ENCODE measurements around the gene BEGAIN. TPM values are rescaled to one million over a fixed set of nuclear protein-coding genes. Genes with fewer than 3 reads are reported as not detected.

BEGAIN gene, protein sequence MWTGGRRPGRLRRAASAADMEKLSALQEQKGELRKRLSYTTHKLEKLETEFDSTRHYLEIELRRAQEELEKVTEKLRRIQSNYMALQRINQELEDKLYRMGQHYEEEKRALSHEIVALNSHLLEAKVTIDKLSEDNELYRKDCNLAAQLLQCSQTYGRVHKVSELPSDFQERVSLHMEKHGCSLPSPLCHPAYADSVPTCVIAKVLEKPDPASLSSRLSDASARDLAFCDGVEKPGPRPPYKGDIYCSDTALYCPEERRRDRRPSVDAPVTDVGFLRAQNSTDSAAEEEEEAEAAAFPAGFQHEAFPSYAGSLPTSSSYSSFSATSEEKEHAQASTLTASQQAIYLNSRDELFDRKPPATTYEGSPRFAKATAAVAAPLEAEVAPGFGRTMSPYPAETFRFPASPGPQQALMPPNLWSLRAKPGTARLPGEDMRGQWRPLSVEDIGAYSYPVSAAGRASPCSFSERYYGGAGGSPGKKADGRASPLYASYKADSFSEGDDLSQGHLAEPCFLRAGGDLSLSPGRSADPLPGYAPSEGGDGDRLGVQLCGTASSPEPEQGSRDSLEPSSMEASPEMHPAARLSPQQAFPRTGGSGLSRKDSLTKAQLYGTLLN
- total RNA-seq (2022): 3.6 and 7.0 TPM in 2 replicates
- Bru-seq, nascent RNA: percentile 34 among the genes with signal in this experiment
- percentile 43 among the genes with signal in this experiment for BruChase-seq, experiment 1, labeled RNA remaining after a 6-hour chase
- BruChase-seq, experiment 2, labeled RNA remaining after a 2-hour chase: percentile 40 among the genes with signal in this experiment
- long read RNA-seq, partial matches to known transcripts: 1 of 12 reads
- long read RNA-seq, other reads (novel, unspliced or antisense): 6 of 12 reads

DNA sequence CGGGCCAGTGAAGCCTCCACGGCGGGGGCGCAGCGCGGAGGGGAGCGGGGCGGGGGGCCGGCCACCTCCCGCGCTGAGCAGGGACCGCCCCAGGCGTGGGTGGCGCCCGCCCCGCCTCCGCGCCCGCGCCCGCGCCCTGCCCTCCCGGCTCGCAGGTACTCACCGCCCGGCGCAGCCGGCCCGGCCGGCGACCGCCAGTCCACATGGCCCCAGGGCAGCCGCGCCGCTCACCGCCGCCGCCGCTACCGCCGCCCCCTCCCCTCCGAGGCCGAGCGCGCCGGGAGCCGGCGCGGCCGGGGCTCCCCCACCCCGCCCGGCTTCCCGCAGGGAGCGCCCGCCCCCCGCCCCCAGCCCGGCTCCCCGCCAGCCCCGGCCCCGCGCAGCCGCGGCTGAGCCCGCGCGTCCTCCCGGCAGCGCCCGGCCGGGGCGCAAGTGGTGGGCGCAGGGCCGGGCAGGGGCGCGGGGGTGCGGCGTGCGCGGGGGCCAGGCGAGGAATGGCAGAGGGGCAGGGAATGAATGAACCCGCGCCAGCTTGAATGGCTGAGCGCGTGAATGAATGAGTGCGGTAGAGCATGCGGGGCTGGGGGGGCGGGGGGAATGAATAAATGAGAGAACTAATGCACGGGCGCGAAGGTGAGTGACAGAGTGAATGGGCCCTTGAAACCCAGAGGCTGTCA is at the start of gene BEGAIN:
Gene BEGAIN, minus strand, starts transcription at position 332 of the 677 bp plus-strand sequence. Its CDS starts 127 bp downstream, at position 205.
- DNase-seq (ENCODE audit: unreplicated experiment): no peak
- Mint-ChIP-seq H3K27me3 (ENCODE audit: insufficient read depth, unreplicated experiment) (peaks cover 7% of the 10 kb centered on the region), H3K27ac (ENCODE audit: low read depth, unreplicated experiment) (no peak within 1 kb of the TSS), H3K4me3 (ENCODE audit: unreplicated experiment) (peak within 1 kb of the TSS; percentile 70), H3K4me1 (ENCODE audit: insufficient read depth, unreplicated experiment) (no peaks in the 10 kb centered on the region), H3K36me3 (ENCODE audit: insufficient read depth, unreplicated experiment) (peaks cover 6% of the 10 kb centered on the region), H3K9me3 (ENCODE audit: unreplicated experiment) (no peaks in the 10 kb centered on the region)
- intact Hi-C loops (cut with micrococcal nuclease): no loop called here
- TF ChIP-seq, protein P1, sequence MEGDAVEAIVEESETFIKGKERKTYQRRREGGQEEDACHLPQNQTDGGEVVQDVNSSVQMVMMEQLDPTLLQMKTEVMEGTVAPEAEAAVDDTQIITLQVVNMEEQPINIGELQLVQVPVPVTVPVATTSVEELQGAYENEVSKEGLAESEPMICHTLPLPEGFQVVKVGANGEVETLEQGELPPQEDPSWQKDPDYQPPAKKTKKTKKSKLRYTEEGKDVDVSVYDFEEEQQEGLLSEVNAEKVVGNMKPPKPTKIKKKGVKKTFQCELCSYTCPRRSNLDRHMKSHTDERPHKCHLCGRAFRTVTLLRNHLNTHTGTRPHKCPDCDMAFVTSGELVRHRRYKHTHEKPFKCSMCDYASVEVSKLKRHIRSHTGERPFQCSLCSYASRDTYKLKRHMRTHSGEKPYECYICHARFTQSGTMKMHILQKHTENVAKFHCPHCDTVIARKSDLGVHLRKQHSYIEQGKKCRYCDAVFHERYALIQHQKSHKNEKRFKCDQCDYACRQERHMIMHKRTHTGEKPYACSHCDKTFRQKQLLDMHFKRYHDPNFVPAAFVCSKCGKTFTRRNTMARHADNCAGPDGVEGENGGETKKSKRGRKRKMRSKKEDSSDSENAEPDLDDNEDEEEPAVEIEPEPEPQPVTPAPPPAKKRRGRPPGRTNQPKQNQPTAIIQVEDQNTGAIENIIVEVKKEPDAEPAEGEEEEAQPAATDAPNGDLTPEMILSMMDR (IDR thresholded peaks at IDR 0.05; ENCODE audit: unreplicated experiment): no peak
- ChIA-PET CTCF (no interaction called here), POLR2A (interaction anchor here (0.6 kb wide), 1 partner anchor 52 kb away, joined by 3 read pairs; no protein-coding TSS in a partner anchor)
- BruUV-seq (replicated peaks): no TSS peak

DNA sequence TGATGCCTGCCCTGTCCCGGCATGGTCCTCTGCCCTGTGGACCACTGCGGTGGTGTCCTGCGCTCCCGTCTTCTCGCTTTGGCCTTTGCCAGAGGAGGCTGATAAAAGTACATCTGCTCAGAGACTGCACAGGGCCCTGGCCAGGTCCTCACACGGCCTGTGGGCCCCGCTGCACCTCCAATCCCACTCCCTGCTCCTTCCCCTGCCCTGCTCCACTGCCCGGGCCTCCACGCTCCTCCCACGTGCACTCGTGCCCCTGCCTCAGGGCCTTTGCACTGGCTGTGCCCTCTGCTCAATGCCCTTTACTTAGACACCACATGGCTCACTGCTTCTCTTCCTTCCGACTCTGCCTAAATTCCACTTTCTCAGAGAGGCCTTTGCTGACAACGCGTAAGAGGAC is 49.3 kb upstream of the BEGAIN start:
- peaks cover 4% of the 10 kb centered on the region for H3K4me1 Mint-ChIP-seq (ENCODE audit: insufficient read depth, unreplicated experiment)

DNA sequence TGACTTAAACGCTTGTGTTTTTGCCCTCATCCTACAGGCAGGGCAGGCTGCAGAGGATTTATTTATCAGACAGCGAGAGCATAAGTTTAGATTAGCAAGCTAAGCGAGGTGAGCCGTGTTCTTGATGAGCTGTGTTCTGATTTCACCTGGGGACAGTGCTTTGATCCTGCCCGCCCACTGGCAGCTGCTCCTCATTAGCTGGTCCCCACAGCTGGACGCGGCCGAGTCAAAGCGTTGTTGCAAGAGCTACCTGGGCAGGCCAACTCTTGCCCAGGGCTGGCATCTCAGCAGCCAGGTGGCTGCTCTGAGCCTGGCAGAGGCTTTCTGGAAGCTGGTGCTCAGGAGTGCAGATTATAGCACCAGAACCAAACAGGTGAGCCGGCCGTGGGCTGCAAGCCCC is 46.8 kb upstream of the BEGAIN start:
- CTCF ChIA-PET: interaction anchor here (0.6 to 2.3 kb wide), 4 partner anchors 9 to 208 kb away, joined by 3 to 11 read pairs (median 4); no protein-coding TSS in a partner anchor
- Mint-ChIP-seq H3K9me3 (ENCODE audit: unreplicated experiment) (no peaks in the 10 kb centered on the region), H3K36me3 (ENCODE audit: insufficient read depth, unreplicated experiment) (no peaks in the 10 kb centered on the region), H3K27ac (ENCODE audit: low read depth, unreplicated experiment) (no peak overlapping the region), H3K4me1 (ENCODE audit: insufficient read depth, unreplicated experiment) (peaks cover under 1% of the 10 kb centered on the region), H3K4me3 (ENCODE audit: unreplicated experiment) (no peak overlapping the region), H3K27me3 (ENCODE audit: insufficient read depth, unreplicated experiment) (peaks cover 18% of the 10 kb centered on the region)
- BruUV-seq (replicated peaks): no TSS peak
- DNase-seq (ENCODE audit: unreplicated experiment): no peak
- intact Hi-C loops (cut with micrococcal nuclease): no loop called here
- TF ChIP-seq, protein P1 (IDR thresholded peaks at IDR 0.05; ENCODE audit: unreplicated experiment): no peak
- POLR2A ChIA-PET: interaction anchor here (1.4 kb wide), 1 partner anchor 12 kb away, joined by 3 read pairs; no protein-coding TSS in a partner anchor

More for the DNA sequence above, 49.3 kb upstream of the BEGAIN start:
- no peak overlapping the region for H3K4me3 Mint-ChIP-seq (ENCODE audit: unreplicated experiment)
- no TSS peak for BruUV-seq (replicated peaks)
- H3K36me3 Mint-ChIP-seq (ENCODE audit: insufficient read depth, unreplicated experiment): no peaks in the 10 kb centered on the region
- intact Hi-C loops (cut with micrococcal nuclease): no loop called here
- peaks cover 18% of the 10 kb centered on the region for H3K27me3 Mint-ChIP-seq (ENCODE audit: insufficient read depth, unreplicated experiment)
- no peak for DNase-seq (ENCODE audit: unreplicated experiment)
- CTCF ChIA-PET: interaction anchor here (0.7 to 3.7 kb wide), 2 partner anchors 9 to 10 kb away, joined by 5 to 23 read pairs; no protein-coding TSS in a partner anchor
- POLR2A ChIA-PET: no interaction called here
- TF ChIP-seq, protein P1 (IDR thresholded peaks at IDR 0.05; ENCODE audit: unreplicated experiment): no peak
- no peaks in the 10 kb centered on the region for H3K9me3 Mint-ChIP-seq (ENCODE audit: unreplicated experiment)
- H3K27ac Mint-ChIP-seq (ENCODE audit: low read depth, unreplicated experiment): no peak overlapping the region
